Activated CD4-positive, alpha-beta T cell treated with anti-CD3 and anti-CD28 coated beads, Interleukin-2, amount 50 U/mL, for 24 hours (primary cell): ENCODE data around the gene SDF2L1.
"Not testable (repeated sequence)": the region's sequence is repeated elsewhere in the genome, so short reads cannot be mapped to it uniquely, and the experiment has no call there.

ENCODE experiments used
- DNase-seq, 2 donors: peaks; one replicate each; pipeline ENCODE4 v3.0.0-alpha.2; 2020; ENCODE audit warnings: low read depth in 1 of 2, low spot score in 1 of 2

The SDF2L1 gene

GRCh38 chr22:21661991-21662390 is 19.9 kb downstream of the SDF2L1 start:
- DNase-seq, result no peak

- no peak for DNase-seq
Observed at GRCh38 chr22:21663738-21664137, 21.6 kb downstream of the SDF2L1 start.

- DNase-seq, result no peak
Observed at GRCh38 chr22:21665047-21665851, 23.1 kb downstream of the SDF2L1 start.

- DNase-seq, result no peak
Observed at GRCh38 chr22:21666786-21667185, 24.7 kb downstream of the SDF2L1 start.

GRCh38 chr22:21669026-21669425 is 26.9 kb downstream of the SDF2L1 start:
- no peak for DNase-seq

- no peak for DNase-seq
Observed at GRCh38 chr22:21672107-21672629, 30.1 kb downstream of the SDF2L1 start.

- DNase-seq, result no peak
Observed at GRCh38 chr22:21673534-21674321, 31.6 kb downstream of the SDF2L1 start.

GRCh38 chr22:21674638-21675245 is 32.6 kb downstream of the SDF2L1 start:
- DNase-seq, result no peak

- no peak for DNase-seq
Observed at GRCh38 chr22:21677606-21678443, 35.7 kb downstream of the SDF2L1 start.

- DNase-seq, result not testable (repeated sequence)
Observed at GRCh38 chr22:21678842-21679241, 36.7 kb downstream of the SDF2L1 start.

- DNase-seq, result no peak
Observed at GRCh38 chr22:21679383-21679782, 37.3 kb downstream of the SDF2L1 start.

- DNase-seq, result no peak
Observed at GRCh38 chr22:21680830-21681565, 38.9 kb downstream of the SDF2L1 start.

GRCh38 chr22:21681566-21682370 is 39.7 kb downstream of the SDF2L1 start:
- DNase-seq, result no peak

GRCh38 chr22:21682385-21683175 is 40.5 kb downstream of the SDF2L1 start:
- no peak for DNase-seq

GRCh38 chr22:21683401-21683811 is 41.3 kb downstream of the SDF2L1 start:
- DNase-seq, result no peak

GRCh38 chr22:21684492-21685163 is 42.5 kb downstream of the SDF2L1 start:
- DNase-seq, result no peak

- DNase-seq, result no peak
Observed at GRCh38 chr22:21685164-21685513, 43.0 kb downstream of the SDF2L1 start.

- no peak for DNase-seq
Observed at GRCh38 chr22:21686193-21686608, 44.1 kb downstream of the SDF2L1 start.
